ENCODE data around the gene OR13C9.
"Not testable (repeated sequence)": the region's sequence is repeated elsewhere in the genome, so short reads cannot be mapped to it uniquely, and the experiment has no call there.

The OR13C9 gene

GRCh38 chr9:104608336-104608735, 9.7 kb downstream of the OR13C9 start:
- CTCF ChIA-PET, result no interaction called here
- TF ChIP-seq, protein P1, sequence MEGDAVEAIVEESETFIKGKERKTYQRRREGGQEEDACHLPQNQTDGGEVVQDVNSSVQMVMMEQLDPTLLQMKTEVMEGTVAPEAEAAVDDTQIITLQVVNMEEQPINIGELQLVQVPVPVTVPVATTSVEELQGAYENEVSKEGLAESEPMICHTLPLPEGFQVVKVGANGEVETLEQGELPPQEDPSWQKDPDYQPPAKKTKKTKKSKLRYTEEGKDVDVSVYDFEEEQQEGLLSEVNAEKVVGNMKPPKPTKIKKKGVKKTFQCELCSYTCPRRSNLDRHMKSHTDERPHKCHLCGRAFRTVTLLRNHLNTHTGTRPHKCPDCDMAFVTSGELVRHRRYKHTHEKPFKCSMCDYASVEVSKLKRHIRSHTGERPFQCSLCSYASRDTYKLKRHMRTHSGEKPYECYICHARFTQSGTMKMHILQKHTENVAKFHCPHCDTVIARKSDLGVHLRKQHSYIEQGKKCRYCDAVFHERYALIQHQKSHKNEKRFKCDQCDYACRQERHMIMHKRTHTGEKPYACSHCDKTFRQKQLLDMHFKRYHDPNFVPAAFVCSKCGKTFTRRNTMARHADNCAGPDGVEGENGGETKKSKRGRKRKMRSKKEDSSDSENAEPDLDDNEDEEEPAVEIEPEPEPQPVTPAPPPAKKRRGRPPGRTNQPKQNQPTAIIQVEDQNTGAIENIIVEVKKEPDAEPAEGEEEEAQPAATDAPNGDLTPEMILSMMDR (IDR thresholded peaks at IDR 0.05; ENCODE audit: insufficient read depth, low read length, missing control alignments), result no peak
- DNase-seq (ENCODE audit: low read depth, low spot score), result no peak
- POLR2A ChIA-PET, result no interaction called here
- H3K4me3 ChIP-seq (ENCODE audit: low read depth, low read length), result no peak overlapping the region

- ChIA-PET POLR2A (no interaction called here), CTCF (no interaction called here)
- no peak for DNase-seq (ENCODE audit: low read depth, low spot score)
- H3K4me3 ChIP-seq (ENCODE audit: low read depth, low read length), result no peak overlapping the region
- TF ChIP-seq, protein P1 (IDR thresholded peaks at IDR 0.05; ENCODE audit: insufficient read depth, low read length, missing control alignments), result no peak
These were observed 11.9 kb downstream of the OR13C9 start for GRCh38 chr9:104606152-104606551.

DNA sequence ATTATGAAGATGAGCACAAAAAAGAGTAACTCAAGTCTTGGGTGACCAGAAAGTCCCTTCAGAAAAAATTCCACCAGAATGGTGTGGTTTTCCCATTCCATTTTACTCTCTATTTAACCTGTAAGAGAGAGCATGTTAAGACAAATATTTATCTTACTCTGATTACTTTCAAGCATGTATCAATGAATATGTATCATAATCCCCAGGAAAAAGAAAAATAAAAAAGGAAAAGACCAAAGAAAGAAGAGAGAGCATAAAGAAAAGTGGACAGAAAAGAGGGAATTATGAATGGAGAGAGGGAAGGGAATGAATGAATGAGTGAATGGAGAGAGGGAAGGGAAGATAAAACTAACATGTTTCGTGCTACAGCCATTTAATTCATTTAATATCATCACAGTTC, 12.5 kb downstream of the OR13C9 start, which contains the start of gene OR13C2:
Gene OR13C2 (minus strand): TSS at position 101 of the 400 bp plus-strand sequence. CDS start 0 bp downstream, at position 101.
- DNase-seq (ENCODE audit: low read depth, low spot score); POLR2A ChIA-PET; H3K4me3 ChIP-seq (ENCODE audit: low read depth, low read length); CTCF ChIA-PET: not testable (repeated sequence)

DNA sequence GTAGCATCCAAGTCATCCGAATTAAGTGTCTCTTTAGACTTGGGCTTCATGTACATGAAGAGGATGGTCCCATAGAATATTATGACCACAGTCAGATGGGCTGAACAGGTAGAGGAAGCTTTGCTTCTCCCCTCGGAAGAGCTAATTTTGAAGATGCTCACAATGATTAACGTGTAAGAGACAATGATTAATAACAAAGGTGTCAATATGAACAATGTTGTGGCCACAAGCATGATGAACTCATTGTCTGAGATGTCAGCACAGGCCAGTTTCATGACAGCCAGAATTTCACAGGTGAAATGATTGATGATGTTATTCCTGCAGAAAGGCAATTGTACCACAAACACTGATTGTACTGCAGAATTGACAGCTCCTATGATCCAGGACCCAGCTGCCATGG, 13.2 kb downstream of the OR13C9 start:
- ChIA-PET CTCF (no interaction called here), POLR2A (no interaction called here)
- TF ChIP-seq, protein P1 (IDR thresholded peaks at IDR 0.05; ENCODE audit: insufficient read depth, low read length, missing control alignments), result no peak
- DNase-seq (ENCODE audit: low read depth, low spot score), result no peak
- H3K4me3 ChIP-seq (ENCODE audit: low read depth, low read length), result no peak overlapping the region

DNA sequence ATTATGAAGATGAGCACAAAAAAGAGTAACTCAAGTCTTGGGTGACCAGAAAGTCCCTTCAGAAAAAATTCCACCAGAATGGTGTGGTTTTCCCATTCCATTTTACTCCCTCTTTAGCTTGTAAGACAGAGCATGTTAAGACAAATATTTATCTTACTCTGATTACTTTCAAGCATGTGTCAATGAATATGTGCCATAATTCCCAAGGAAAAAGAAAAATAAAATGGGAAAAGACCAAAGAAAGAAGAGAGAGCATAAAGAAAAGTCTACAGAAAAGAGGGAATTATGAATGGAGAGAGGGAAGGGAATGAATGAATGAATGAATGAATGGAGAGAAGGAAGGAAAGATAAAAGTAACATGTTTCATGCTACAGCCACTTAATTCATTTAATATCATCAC, 18.7 kb downstream of the OR13C9 start, which contains the start of gene OR13C5:
Gene OR13C5 (minus strand): TSS at position 101 of the 400 bp plus-strand sequence. CDS start 0 bp downstream, at position 101.
- DNase-seq (ENCODE audit: low read depth, low spot score); H3K4me3 ChIP-seq (ENCODE audit: low read depth, low read length); POLR2A ChIA-PET: not testable (repeated sequence)
- CTCF ChIA-PET, result interaction anchor here (1.0 kb wide), 1 partner anchor 11 kb away, joined by 4 read pairs; no protein-coding TSS in a partner anchor

- DNase-seq (ENCODE audit: low read depth, low spot score); POLR2A ChIA-PET; H3K4me3 ChIP-seq (ENCODE audit: low read depth, low read length); CTCF ChIA-PET: not testable (repeated sequence)
These were observed 19.3 kb downstream of the OR13C9 start for GRCh38 chr9:104598749-104599148.

DNA sequence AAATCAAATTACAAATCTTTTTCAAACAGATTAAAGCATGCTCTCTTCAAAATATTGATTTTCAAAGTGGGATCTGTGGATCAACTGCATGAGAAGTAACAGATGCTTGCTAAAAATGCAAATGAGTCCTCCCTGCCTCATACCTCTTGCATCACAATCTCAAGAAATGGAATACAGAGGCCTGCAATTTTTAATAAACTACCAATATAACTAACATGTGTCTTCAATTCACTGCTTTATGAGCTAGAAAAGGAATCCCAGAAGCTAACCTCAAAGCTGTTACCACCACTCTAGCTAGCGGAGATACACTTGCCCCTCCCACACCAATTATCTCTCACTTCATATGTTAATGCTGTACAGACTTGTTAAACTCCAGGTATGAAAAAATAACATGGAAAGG, 28.4 kb downstream of the OR13C9 start:
- ChIA-PET POLR2A (no interaction called here), CTCF (no interaction called here)
- TF ChIP-seq, protein P1 (IDR thresholded peaks at IDR 0.05; ENCODE audit: insufficient read depth, low read length, missing control alignments), result no peak
- H3K4me3 ChIP-seq (ENCODE audit: low read depth, low read length), result no peak overlapping the region
- no peak for DNase-seq (ENCODE audit: low read depth, low spot score)

GRCh38 chr9:104586496-104587180, 31.4 kb downstream of the OR13C9 start:
- no peak for DNase-seq (ENCODE audit: low read depth, low spot score)
- TF ChIP-seq, protein P1 (IDR thresholded peaks at IDR 0.05; ENCODE audit: insufficient read depth, low read length, missing control alignments), result no peak
- POLR2A ChIA-PET, result no interaction called here
- H3K4me3 ChIP-seq (ENCODE audit: low read depth, low read length), result no peak overlapping the region
- CTCF ChIA-PET, result no interaction called here

Data from AG04449 (cell line).